ENCODE data around the gene PELI3.
"Not testable (repeated sequence)": the region's sequence is repeated elsewhere in the genome, so short reads cannot be mapped to it uniquely, and the experiment has no call there.

The PELI3 gene

GRCh38 chr11:66443602-66444001 lies 23.1 kb upstream of the PELI3 start:
- peak overlapping the region; percentile 62 for H3K27ac ChIP-seq

DNA sequence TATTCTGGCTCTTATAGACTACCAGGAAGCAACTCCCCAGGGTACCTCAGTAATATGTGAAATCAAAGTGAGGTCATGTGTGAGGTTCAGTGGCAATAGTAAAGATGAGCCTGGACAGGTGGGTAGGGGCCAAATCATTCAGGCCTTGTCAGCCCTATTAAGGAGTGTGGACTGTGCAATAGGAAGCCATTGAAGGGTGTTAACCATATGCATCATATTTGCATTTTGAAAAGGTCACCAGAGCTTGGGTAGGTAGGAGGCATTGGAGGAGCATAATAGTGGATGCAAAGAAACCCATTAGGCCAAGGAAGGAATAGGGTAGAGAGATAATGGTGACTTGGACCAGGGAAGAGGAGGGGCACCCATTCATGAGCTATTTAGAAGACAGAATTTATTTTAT lies 19.7 kb upstream of the PELI3 start:
- DNase-seq (ENCODE audit: low read depth, low spot score) = no peak

More at GRCh38 chr11:66443602-66444001, 23.1 kb upstream of the PELI3 start:
- peak; percentile 46 for DNase-seq (ENCODE audit: low read depth, low spot score)

DNA sequence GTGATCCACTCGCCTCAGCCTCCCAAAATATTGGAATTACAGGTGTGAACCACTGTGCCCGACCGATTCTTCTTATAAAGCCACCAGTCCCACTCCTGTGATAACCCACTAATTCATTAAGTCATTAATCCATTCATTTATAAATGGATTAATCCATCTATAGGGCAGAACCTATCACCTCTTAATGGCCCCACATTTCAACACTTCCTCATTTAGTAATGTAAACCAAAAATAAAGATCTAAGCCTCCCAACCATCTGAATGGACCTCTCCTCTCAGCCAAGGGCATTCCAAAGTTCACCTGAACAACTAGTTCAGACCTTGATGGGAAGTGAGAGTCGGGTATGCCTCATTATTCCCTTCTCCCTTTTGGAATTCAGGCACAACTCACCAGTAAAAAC lies 18.2 kb upstream of the PELI3 start:
- no peak for DNase-seq (ENCODE audit: low read depth, low spot score)
- no peak overlapping the region for H3K27ac ChIP-seq

More for the DNA sequence above, 19.7 kb upstream of the PELI3 start:
- no peak overlapping the region for H3K27ac ChIP-seq

DNA sequence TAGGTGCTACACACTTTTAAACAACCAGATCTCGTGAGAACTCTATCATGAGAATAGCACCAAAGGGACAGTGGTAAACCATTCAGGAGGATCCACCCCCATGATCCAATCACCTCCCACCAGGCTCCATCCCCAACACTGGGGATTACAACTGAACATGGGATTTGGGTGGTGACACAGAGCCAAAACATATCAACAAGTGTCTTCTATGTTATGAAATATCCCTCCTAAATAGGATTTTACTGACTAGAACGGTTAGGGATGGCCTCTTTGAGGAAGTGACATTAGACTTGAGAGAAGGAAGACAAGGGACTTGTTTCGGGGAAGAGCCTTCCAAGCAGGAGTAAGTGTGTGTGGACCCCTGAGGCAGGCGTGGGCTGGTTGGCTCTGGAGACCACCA lies 16.1 kb upstream of the PELI3 start:
- H3K27ac ChIP-seq = no peak overlapping the region
- DNase-seq (ENCODE audit: low read depth, low spot score) = no peak

- no peak for DNase-seq (ENCODE audit: low read depth, low spot score)
- H3K27ac ChIP-seq = no peak overlapping the region
Measured at GRCh38 chr11:66451663-66452062, 15.0 kb upstream of the PELI3 start.

- H3K27ac ChIP-seq = peak overlapping the region; percentile 84
- peak; percentile 69 for DNase-seq (ENCODE audit: low read depth, low spot score)
Measured at GRCh38 chr11:66454247-66454646, 12.5 kb upstream of the PELI3 start.

DNA sequence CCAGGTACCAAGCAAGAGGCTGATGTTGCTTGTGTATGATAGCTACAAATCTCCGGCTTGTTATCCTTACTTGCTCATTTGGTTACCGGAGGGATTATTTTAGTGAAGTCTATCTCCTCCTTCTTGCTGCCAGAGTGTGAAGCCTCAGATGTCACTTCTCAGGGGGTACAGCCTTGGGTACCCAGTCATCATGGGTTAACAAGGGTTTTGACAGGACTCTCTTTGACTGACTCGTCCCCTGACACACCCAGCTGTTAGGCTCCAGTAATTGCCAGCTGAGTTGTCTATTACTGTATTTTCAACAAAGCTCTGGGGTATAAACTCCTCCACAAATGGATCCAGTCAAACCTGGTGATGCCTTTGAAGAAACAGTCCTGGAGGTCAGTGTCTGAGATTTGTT lies 11.9 kb upstream of the PELI3 start:
- no peak for DNase-seq (ENCODE audit: low read depth, low spot score)
- peak overlapping the region; percentile 84 for H3K27ac ChIP-seq

DNA sequence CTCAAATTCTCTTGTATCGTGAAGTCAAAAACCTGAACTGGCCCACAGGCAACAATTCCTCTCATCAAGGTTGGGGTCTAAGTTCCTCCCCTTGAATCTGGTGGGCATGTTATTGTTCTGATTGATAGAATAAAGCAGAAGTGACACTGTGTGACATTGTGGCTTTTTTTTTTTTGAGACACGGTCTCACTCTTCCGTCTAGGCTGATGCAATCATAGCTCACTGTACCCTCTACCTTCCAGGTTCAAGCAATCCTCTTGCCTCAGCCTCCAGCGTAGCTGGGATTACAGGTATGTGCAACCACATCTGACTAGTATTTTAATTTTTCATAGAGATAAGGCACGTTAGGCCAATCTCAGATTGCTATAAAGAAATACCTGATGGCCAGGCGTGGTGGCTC lies 8.9 kb upstream of the PELI3 start:
- DNase-seq (ENCODE audit: low read depth, low spot score) = no peak
- H3K27ac ChIP-seq = no peak overlapping the region

DNA sequence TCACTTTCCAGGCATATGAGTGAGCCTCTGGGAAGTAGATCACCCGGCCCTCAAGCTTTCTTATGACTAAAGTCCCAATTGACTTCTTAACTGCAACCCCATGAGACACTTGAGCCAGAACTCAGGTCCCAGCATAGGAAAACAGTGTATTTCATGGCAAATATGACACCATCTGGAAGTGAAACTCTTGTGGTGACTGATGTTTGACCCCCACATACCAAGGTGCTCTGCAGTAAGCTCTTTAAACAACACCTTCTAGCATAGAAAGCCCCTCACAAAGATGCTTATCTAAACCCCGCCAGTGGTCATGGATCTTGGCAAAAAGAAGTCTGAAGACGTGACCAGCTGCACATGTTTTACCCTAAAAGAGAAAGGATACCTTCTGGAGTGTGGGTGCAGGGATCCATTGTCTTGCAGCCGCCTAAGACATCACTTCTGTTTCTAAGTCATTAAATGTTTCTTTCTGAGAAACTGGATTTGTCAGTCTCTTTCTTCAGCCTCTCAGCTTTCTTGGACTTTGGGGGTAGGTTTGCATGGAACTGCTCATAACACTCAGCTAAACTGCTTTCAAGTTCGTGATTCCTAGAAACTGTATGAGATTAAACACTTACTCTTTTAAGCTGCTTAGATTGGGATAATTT lies 7.4 kb upstream of the PELI3 start:
- no peak for DNase-seq (ENCODE audit: low read depth, low spot score)
- no peak overlapping the region for H3K27ac ChIP-seq

- no peak overlapping the region for H3K27ac ChIP-seq
- no peak for DNase-seq (ENCODE audit: low read depth, low spot score)
Measured at GRCh38 chr11:66462010-66462409, 4.7 kb upstream of the PELI3 start.

DNA sequence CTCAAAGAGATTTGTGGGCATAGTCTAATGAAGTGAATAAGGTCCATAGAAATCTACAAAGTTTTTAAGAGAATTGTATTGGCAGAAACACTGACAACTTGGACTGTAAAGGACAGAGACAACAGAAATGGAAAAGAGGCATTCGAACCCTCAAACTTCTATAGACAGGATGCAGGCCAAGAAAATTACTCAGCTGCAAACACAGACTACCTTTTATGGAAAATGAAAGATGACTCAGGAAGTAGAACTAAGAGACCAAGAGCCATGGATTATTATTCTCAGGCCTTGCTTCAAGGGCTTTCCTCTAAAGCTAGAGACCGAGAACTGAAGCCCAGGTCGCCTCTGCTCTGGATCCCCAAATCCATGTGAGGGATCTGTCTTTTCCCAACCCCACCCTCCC lies 3.8 kb upstream of the PELI3 start:
- H3K27ac ChIP-seq = no peak overlapping the region
- DNase-seq (ENCODE audit: low read depth, low spot score) = no peak

DNA sequence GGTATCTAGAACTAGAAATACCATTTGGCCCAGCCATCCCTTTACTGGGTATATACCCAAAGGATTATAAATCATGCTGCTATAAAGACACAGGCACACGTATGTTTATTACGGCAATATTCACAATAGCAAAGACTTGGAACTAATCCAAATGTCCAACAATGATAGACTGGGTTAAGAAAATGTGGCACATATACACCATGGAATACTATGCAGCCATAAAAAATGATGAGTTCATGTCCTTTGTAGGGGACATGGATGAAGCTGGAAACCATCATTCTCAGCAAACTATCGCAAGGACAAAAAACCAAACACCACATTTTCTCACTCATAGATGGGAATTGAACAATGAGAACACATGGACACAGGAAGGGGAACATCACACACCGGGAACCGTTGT lies 2.6 kb upstream of the PELI3 start:
- not testable (repeated sequence) for H3K27ac ChIP-seq; DNase-seq (ENCODE audit: low read depth, low spot score)

GRCh38 chr11:66464916-66465315 lies 1.8 kb upstream of the PELI3 start:
- no peak for DNase-seq (ENCODE audit: low read depth, low spot score)
- no peak overlapping the region for H3K27ac ChIP-seq

GRCh38 chr11:66465373-66466224 lies 1.1 kb upstream of the PELI3 start:
- DNase-seq (ENCODE audit: low read depth, low spot score) = no peak
- H3K27ac ChIP-seq = no peak overlapping the region

DNA sequence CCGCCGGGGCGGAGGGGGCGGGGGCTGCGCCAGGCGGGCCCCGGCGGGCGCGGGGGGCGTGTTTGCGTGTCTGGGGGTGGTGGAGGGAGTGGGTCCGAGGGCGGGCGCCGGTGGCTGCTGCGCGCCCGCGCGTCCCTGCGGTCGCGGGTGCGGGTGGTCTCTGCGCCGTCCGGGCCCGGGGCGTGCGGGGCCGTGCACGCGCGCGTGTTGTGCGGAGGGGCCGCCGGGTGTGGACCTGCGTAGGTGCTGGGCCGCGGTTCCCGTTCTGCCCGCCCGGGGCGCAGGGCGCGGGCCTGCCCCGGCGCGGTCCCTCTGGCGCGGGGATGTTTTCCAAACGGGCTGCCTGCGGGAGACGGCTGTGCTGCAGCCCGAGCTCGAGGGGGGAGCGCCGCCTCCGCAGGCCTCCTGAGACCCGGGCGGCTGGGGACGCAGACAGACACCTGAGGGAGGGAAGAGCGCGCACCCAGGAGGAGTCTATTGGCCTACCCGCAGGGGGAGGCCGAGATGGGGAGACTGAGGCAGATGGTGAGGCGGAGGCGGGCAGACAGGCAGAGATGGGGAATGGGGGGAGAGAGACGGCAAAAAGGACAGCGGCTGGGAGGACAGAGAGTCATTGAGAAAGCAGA lies 442 bp downstream of the PELI3 start:
- no peak for DNase-seq (ENCODE audit: low read depth, low spot score)
- no peak overlapping the region for H3K27ac ChIP-seq

- no peak overlapping the region for H3K27ac ChIP-seq
- DNase-seq (ENCODE audit: low read depth, low spot score) = no peak
Measured at GRCh38 chr11:66467756-66468155, 1.1 kb downstream of the PELI3 start.

GRCh38 chr11:66468691-66469090 lies 2.0 kb downstream of the PELI3 start:
- DNase-seq (ENCODE audit: low read depth, low spot score) = no peak
- H3K27ac ChIP-seq = no peak overlapping the region

GRCh38 chr11:66469441-66469840 lies 2.7 kb downstream of the PELI3 start:
- no peak overlapping the region for H3K27ac ChIP-seq
- no peak for DNase-seq (ENCODE audit: low read depth, low spot score)

- no peak overlapping the region for H3K27ac ChIP-seq
- no peak for DNase-seq (ENCODE audit: low read depth, low spot score)
Measured at GRCh38 chr11:66470015-66470414, 3.3 kb downstream of the PELI3 start.

DNA sequence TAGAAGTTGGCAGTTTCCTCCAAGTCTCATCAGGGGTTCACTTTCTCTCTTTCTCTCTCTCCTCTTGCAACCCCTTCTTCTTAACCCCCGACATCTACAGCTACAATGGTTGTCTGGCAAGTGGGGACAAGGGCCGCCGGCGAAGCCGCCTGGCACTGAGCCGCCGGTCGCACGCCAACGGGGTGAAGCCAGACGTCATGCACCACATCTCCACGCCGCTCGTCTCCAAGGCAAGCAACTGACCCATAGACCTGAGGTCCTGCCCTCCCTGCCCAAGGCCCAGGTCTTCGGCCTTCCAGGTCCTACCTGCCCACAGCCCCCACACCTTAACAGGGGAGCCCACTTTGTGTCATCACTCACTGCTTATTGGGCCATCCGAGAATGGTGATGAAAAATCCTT lies 4.4 kb downstream of the PELI3 start:
- no peak for DNase-seq (ENCODE audit: low read depth, low spot score)
- H3K27ac ChIP-seq = no peak overlapping the region

GRCh38 chr11:66472054-66472453 lies 5.3 kb downstream of the PELI3 start:
- no peak overlapping the region for H3K27ac ChIP-seq
- no peak for DNase-seq (ENCODE audit: low read depth, low spot score)

All from epithelial cell of prostate (primary cell).